HG03575 (cell line): ENCODE measurements around the gene NAT10.

Source experiments
- ATAC-seq: cut with Tn5 transposase; IDR thresholded peaks from one replicate; pipeline ENCODE4 v1.9.1; 2021; ENCODE audit not compliant: unreplicated experiment, insufficient number of reproducible peaks, low FRiP score; ENCODE audit errors: extremely low read depth

The NAT10 gene

DNA sequence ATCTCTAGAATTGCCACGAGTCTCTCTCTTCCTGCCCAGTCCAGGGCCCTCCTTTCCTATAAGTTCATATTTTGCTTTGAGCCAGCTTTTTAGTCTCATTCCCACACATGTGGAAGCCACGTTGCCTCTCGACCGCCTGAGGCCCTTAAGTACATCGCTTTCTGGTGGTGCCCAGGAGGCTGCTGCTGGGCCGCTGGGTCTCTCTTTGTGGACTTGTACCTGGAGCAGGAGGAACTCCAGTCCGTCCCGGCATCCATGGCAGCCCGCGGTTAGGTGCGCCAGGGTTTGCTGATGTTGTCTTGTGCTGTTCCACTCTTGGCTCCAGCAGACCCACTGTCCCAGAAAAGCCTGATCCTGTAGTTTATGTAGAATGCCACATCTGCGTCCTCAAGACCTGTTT is 41.0 kb downstream of the NAT10 start:
- ATAC-seq: no peak

DNA sequence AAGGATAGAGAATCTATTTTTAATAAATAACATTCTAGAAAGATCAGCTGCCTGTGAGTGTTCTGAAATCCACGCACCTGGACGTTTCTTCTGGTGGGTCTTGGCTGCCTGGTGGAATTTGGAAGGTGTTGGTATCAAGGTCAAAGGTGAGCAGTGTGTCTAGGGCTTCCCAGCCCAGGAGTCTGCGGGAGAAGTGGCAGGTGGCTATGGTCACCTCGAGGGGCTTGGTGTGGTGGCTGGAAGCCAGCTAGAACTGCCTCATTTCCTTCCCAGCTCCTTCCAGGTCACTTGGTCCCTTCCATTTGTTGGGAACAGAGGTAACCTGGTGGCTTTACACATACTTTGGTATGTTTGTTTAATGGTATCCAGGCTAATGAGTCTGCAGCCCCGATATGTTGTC is 41.4 kb downstream of the NAT10 start:
- no peak for ATAC-seq

DNA sequence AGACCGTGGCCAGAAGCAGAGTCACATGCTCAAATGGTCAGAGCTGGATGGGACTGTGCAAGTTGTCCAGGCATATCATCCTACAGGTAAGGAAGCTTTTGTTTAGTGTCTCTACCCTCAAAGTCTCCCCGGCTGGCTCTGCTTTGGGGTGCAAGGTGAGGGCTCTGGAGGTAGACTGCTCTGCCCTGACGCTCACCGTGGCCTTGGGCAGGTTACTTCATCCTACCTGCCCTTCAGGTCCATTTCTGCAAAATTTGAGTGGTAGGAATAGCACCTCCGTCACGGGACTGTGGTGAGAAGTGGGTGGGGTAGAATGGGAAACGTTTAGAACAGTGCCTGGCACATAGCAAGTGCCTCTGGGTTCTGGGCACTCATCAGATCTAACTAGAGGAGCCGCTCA is 42.2 kb downstream of the NAT10 start:
- no peak for ATAC-seq

DNA sequence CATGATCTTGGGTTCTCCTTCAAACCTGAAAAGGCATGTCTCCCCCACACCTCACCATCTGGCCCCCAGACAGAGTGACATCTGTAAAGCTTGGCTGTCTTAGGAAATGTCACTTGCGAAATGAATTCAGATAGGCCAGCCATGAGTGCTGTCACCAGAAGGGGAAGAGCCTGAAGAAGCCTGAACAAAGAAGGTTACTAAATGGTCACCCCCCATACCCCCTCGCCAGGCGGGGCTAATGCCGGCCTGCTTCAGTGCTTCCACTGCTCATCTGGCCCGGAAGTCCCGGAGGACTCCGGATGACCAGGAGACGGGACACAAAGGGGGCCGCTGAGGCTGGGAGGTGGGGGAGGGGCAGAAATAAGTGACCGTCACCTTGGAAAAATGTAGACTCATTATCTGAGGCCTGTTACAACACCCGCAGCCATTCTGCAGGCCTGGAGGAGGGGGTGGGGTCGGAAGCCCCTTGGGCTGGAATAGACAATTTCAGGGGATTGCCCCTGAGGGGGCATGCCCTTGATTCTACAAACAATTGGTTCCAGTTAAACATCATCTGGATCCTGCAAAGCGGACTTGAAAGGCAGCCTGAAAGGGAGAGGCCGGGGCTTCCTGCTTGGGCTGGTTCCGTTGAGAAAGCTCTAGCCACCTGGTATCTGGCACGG is 43.2 kb downstream of the NAT10 start:
- ATAC-seq: no peak

DNA sequence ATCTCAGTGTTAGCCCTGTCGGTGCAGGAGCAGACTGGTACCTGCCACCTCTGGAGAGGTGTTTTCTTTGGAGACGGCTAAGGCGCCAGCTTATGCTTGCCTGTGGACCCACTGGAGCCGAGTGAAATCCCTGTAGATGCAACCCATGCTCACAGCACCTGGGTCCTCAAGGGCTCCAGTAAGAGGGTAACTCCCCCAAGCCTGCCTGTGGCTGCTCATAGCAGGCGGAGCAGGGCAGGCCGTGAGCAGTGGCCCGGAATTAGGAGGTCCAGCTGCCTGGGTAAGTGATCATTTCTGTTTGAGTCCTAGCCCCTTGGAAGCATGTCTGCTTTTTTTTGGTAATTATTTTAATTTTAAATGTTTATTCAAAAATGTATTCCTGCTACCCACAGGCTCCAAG is 43.8 kb downstream of the NAT10 start:
- no peak for ATAC-seq

DNA sequence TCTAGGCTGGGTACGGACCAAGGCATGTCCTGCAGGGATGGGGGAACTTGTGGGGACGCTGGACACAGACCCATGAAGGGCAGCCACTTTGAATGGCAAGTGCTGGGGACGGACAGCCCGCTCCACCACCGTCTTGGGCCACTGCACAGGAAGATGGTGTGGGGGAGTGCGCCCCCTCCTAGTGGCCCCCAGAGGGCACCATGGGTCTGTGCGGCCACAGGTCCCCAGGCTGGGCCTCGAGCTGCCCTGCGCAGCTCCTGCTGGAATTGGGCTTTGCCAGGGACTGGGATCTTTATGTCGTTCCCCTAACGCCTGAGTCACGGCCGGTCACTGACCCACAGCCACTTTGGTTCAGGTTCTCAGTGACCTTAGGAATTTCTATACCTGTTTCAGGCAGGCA is 44.4 kb downstream of the NAT10 start:
- ATAC-seq: no peak

DNA sequence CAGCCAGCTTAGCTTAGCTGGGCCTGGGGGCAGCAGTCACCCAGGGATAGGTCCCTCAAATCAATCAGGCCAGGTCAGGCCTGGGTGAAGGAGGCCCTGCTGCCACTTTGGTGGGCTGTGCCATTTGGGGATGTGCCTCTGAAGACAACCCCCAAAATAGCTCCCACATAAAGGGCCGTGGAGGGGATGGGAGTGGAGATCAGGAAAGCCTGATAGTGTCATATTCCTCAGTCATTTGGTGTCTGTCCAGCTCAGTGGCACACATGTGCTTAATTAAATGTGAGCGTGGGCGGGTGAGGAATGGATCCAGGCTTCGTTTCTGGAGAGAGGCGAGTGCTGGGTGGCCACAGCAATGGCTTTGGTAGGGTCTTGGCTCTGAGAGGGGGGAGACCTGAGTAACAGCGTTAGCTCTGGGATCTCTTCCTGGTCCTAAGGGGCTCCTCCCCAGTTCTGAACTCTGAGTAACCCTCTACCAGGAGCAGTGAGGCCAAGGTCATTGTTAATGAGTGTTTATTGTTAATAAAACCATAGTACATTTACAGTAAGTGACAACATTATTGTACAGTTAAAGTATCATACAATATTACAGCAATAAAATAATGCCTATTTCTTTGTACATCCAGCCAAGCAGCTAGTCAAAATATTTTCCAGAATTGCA is 45.2 kb downstream of the NAT10 start:
- no peak for ATAC-seq

DNA sequence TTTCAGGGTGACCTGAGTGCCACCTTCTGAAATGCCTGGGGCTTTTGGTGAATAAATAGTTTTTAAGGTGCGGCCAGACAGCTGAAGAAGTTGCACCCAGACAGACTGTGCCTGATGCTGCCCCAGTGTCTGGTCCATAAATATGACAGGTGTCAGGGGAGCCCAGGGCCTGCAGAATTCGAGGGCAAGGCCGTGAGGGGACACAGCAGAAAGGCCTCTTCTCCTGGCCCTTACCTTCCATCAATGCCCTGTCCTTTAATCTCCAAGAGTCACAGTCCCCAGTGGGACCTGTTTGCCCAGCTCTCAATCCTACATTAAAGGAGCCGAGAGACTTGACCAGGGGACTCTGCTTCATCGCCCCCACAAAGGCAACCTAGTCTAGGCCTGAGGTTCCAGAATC is 45.7 kb downstream of the NAT10 start:
- no peak for ATAC-seq

DNA sequence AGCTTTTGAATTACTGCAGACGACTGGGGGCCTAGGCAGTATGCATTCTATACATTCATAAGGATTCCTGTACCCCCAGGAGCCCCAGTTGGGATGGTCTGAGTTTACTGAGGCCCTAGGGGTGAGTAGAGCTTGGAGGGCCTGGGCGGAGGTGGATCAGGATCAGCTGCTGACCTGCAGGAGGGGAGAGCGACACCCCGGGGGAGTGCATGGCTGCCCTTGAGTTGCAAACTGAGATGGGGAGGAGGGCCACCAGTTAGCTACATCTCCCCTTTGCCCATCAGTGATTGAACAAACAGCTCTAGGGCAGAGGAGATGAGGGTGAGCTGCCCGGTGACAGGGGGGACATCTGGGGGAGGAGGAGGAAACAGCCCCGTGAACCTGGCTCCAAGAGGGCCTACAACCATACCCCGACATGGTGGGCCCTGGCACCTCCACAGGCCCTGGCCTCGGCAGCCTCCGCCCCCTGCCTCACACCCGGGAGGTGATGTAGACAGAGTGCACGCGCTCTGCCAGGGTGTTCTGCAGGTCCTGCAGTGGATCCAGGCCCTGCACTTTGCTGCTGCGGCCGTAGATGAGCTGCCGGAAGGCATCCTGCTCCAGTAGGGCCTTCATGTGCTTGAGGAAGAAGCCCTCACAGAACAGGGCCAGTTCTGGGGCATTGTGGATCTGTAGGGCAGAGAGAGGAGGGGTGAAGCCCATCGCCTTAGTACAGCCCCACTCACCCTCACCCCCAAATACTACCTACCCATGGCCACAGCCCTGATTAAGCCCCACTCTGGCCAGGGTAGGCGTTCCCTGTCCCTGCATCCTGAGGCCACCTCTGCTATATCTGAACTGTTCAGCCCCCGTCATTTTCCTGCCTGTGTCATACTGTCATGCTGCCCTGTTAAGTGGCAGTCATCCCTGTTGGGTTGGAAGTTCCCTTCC is 46.8 kb downstream of the NAT10 start:
- ATAC-seq: no peak

DNA sequence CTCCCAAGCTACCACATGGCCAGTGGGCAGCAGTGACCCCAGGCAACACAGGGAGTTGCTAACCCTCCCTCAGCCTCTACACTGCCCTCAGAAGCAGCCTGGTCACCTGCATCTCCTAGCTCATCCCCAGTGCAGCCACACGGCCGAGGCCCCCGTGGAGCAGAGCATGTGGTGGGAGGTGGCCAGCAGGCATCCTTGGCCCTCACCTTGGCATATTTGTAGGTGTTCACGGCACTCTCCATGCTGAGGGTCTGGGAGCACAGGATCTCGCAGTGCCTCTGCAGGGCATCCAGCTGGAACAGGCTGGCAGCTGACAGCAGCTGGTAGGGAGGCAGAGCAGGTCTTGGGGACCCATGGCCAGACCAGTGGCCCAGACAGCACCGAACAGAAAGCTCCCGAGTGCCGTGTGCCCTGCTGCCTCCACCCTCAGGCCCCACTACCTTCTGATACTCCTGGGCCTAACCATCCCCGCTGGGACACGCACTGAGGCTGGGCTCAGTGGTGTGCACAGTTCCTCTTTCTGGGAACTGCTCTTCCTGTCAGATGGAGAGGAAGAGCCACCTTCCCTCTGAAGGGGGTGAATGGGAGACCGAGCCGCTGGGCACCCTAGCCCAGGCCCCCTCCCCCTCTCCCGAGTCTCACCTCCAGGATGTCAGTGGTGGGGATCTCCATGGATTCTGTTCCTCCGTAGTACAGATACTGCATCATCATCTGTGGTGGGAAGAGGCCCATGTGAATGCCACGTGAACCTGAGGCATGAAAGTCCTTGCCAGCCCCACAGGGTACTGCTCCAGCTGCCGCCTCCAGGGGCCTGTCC is 48.8 kb downstream of the NAT10 start:
- ATAC-seq: peak; percentile 55

DNA sequence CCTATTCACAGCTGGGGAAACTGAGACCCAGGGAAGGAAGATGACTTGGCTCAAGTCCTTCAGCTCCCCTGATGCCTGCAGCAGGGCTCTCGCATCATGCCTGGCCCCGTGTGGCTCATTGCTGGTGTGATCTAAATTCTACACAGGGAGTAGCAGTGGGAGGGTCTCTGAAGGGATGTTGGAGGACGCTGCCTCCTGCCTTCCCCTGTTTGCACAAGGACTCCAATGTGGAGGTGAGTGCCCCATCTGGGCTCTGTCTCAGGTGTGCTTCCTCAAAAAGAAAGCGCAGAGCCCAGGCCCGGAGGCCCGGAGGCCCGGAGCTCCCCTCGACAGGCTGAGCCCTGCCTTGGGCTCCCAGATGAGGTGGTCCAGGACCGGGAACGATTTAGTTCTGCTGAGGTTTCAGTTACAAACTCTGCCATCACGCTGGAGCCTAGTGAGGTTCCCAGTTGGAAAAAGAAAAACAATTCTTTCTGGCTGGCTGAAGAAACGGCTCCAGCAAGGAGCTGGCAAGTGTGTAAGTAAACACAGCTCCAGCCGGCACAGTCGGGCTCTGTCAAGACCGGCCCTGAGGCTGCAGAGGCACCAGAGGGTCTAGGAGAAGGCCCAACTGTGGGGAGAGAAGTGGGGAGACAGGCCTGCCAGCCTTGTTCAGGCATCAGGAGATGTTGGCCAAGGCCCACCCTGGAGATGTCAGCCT is 49.8 kb downstream of the NAT10 start:
- ATAC-seq: no peak

DNA sequence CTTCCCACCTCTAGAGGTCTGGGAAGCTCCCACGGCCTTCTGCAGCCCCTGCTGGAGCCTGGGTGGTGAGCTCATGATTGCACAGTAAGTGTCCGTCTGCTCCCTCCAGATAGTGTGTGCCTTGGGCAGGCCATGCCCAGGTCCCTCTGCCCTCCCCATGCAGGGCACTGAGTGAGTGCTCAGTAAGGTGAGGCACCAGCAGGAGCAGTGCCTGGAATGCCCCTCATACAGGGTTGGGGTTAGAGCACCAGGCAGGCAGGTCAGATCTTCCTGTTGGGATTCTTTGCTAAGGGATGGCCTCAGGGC is 50.3 kb downstream of the NAT10 start:
- no peak for ATAC-seq

DNA sequence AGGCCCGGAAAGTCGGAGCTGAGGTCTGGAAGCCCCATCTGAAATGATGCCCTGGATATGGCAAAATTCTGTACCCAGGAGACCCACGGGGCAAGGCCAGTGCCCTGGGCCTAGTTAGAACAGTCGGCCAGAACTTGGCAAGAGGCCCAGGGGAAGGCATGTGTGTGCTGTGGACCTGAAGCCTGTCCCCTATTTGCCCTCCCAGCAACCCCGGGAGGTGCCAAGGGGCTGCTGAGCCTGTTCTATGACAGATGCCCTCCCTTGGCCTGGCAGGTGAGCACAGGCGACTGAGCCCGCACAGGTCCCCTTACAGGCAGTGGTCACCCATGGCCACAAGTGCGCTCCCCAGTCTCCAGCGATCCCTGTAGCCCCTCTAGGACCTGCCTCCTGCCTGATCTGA is 51.7 kb downstream of the NAT10 start:
- ATAC-seq: no peak

DNA sequence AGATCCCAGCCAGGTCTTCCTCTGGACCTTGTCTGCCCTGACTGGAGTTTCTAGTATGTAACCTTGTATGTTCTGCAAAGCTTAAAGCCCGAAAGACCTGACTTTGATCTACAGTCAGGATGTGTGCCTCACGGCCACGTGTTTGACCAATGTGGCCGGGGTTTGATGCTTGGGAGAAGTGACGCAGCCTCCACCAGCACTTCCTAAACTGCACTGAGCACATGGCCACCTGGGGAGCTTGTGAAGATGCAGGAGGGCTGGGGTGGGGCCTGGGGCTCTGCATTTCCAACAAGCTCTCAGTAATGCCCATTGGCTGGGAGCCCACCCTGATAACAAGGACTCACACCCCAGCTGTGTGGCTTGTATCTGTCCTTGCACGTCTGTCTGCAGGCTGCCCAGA is 53.2 kb downstream of the NAT10 start:
- ATAC-seq: no peak

DNA sequence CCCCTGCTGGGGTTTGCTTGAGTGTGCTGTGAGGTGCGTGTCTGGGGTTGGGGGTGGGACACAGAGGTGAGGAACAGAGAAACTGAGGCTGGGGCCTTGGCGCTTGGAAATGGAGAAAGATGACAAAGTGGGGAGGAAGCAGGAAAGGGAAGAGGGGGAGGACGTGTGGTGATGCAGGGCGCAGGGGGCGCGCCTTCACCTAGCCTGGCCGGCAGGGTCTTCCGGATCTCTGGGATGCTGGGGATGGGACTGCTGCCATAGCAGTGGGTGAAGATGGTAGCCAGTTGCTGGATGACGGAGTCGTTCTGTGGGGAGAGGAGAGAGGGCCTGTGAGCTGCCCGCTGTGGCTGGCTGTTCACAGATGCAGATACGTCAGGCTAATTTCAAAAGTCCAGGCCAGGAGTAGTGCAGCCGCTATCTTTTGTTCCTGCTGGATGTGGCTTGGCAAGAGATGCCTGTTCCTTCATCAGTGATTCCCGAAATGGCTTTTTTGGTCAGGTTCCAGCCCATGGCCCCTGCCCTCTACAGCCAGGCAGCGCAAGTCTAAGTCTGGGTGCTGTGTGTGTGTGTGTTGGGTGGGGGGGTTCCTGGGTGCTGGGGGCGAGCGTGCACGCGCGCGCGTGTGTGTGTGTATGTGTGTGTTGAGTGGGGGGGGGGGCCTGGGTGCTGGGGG is 54.8 kb downstream of the NAT10 start:
- no peak for ATAC-seq

DNA sequence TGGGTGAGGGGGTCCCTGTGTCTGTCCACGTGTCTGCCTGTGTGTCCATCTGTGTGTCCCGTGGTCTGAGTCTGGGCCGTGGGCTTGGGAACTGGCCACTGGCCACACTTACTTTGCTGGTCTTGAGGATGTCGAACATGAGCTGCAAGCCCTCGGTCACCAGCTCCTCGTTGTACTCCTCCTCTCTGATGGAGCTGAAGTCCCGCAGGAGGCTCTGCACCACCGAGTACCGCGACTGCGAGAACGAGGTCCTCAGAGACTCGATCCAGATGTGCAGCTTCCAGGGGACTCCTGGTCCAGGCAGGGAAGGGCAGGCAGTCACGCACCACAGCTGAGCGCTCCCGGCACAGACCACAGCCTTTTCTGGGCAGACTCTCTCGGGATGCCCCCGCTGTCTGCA is 55.4 kb downstream of the NAT10 start:
- ATAC-seq: no peak

DNA sequence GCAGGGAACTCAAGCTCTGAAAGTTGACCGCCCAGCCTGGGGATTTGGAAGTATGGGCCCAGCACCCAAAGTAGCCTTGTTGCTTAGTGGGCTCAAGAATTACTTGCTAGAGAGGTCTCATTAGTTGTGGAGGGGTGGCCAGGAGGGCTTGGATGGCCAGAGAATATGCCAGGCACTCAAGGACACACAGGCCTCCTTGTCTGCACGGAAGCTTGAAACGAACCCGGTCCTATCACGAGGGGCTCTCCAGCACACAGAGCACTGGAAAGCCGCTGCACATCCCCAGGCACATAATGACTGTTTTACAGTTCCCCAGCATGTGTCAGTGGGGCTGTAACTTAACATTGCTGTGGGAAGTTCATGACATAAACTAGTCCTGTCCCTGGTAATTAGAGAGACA is 55.9 kb downstream of the NAT10 start:
- ATAC-seq: no peak

DNA sequence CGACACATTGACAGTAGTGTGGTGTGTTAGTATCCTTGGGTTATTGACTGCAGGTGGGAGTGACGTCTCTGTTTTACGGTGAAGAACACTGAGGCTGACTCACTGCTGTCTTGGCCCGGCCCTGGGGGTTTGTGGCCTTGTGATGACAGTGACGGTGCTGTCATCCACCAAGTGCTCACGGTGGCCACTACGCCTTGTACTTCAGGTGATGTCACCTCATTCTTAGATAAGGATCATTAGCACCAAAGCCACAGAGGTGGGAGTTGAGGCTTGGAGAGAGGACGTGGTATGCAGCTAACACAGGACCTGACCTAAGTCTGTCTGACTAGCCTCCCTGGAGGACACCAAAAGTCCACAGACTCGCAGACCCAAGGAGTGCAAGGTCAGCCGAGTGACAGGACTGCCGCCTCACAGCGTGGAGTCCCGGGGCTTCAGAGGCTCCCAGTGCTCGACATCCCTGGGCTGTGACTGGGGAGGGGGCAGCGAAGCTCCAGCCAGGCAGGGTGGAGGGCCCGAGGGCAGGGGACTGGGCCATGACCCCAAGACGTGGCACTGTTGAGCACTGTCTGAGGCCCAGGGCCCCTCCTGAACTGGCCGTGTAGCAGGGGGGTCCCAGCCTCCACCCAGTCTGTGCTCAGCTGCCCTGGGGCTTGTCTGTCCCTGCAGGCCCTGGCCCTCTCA is 56.5 kb downstream of the NAT10 start:
- ATAC-seq: no peak
